Adrenal gland (tissue), 12 donors: ENCODE measurements around the gene COL18A1. TPM values are rescaled to one million over a fixed set of nuclear protein-coding genes. Genes with fewer than 3 reads are reported as not detected.

Source experiments
- DNase-seq, 7 donors: peaks; one replicate each; pipeline ENCODE4 v3.0.0-alpha.2; 2019 to 2020
- H3K27ac ChIP-seq, 5 donors: fragments of 200-600 bp; sonication (generic) in 4 of 5; 1 replicate in 3 of 5; 2 replicates in 2 of 5; pipeline versions ENCODE4 v1.5.1 to v1.8.0; 2016 to 2020; ENCODE audit warnings: mild to moderate bottlenecking in 1 of 5
- H3K27me3 ChIP-seq: fragments of 200-600 bp; 2 replicates; pipeline ENCODE4 v1.8.0; 2021
- H3K36me3 ChIP-seq, 2 donors: fragments of 200-600 bp; replicated peaks in 1 of 2; 1 replicate in 1 of 2; 2 replicates in 1 of 2; pipeline versions ENCODE4 v1.5.1 to v1.8.0; 2018 to 2022
- H3K4me1 ChIP-seq, 2 donors: fragments of 200-600 bp; replicated peaks in 1 of 2; 1 replicate in 1 of 2; 2 replicates in 1 of 2; pipeline versions ENCODE4 v1.5.1 to v1.8.0; 2018 to 2021
- H3K4me3 ChIP-seq, 4 donors: fragments of 200-600 bp; sonication (generic) in 3 of 4; one replicate each; pipeline ENCODE4 v1.5.1; 2016 to 2018
- H3K9me3 ChIP-seq, 3 donors: fragments of 200-600 bp; sonication (generic) in 1 of 3; replicated peaks in 1 of 3; 1 replicate in 2 of 3; 2 replicates in 1 of 3; pipeline versions ENCODE4 v1.5.1 to v1.8.0; 2016 to 2021
- CTCF ChIP-seq, 6 experiments: fragments of 450-650 bp in 4 of 6; fragments of 200-600 bp in 2 of 6; sonication (generic) in 1 of 6; IDR thresholded peaks; 1 replicate in 5 of 6; 2 replicates in 1 of 6; pipeline versions ENCODE4 v1.5.1 to v1.8.0; 2016 to 2021; ENCODE audit warnings: antibody characterized with exemption in 6 of 6, mild to moderate bottlenecking in 2 of 6, moderate library complexity in 1 of 6
- POLR2A ChIP-seq, 2 donors: fragments of 450-650 bp; IDR thresholded peaks; one replicate each; pipeline ENCODE4 v1.6.1; 2017; ENCODE audit warnings: antibody characterized with exemption in 2 of 2, mild to moderate bottlenecking in 2 of 2, moderate library complexity in 1 of 2
- WGBS, 4 donors: extraction: QIAGEN DNeasy Blood & Tissue Kit in 2 of 4; methylation state at CpG; one replicate each; pipeline versions ENCODE4 v1.1.5 to v1.1.7; 2013 to 2017; 5-methylcytosine and 5-hydroxymethylcytosine counted together
- intact Hi-C, 2 donors: fragments of 100-400 bp; cut with DNase I; formaldehyde crosslinking; loops; one replicate each; pipeline versions ENCODE4 v1.14.1 to v1.15.0; 2022 to 2023
- polyA plus RNA-seq, 3 donors: library from polyadenylated mRNA; stranded (reverse); fragments of 200-250 nt in 2 of 3; fragments of 350-450 nt in 1 of 3; fragmentation: Illumina TruSeq in 1 of 3; extraction: RNeasy Lipid Tissue Mini Kit (QIAGEN cat#74804) in 1 of 3; gene quantifications; one replicate each; pipeline ENCODE4 v1.2.3, GENCODE V29; 2013 to 2014
- total RNA-seq, 9 donors: library from RNA; depleted of rRNA in 4 of 9; stranded (reverse); fragments of >200 nt in 4 of 9; fragments of 120-200 nt in 1 of 9; fragmentation: NEBNext Ultra II Directional in 1 of 9; extraction: Animal tissue kit (Norgen Biotek cat#: 25700) in 1 of 9; gene quantifications; one replicate each; pipeline versions ENCODE4 v1.1.0 to v1.2.4, GENCODE V29; 2013 to 2023
- donor health status: healthy with polysubstance abuse.
- donor health status: Bipolar disorder and iron deficiency.
- donor health status: DM: yes; HTN: yes; CAD: no.
- donor health status: DM: no; HTN: no; CAD: no.
- donor health status: DM: no; HTN: no; CAD: no.
- donor health status: DM: yes; HTN: yes; CAD: no.

COL18A1 gene
- total and polyA plus RNA-seq, 12 donors, result 10.9 to 244 (median 141) TPM

DNA sequence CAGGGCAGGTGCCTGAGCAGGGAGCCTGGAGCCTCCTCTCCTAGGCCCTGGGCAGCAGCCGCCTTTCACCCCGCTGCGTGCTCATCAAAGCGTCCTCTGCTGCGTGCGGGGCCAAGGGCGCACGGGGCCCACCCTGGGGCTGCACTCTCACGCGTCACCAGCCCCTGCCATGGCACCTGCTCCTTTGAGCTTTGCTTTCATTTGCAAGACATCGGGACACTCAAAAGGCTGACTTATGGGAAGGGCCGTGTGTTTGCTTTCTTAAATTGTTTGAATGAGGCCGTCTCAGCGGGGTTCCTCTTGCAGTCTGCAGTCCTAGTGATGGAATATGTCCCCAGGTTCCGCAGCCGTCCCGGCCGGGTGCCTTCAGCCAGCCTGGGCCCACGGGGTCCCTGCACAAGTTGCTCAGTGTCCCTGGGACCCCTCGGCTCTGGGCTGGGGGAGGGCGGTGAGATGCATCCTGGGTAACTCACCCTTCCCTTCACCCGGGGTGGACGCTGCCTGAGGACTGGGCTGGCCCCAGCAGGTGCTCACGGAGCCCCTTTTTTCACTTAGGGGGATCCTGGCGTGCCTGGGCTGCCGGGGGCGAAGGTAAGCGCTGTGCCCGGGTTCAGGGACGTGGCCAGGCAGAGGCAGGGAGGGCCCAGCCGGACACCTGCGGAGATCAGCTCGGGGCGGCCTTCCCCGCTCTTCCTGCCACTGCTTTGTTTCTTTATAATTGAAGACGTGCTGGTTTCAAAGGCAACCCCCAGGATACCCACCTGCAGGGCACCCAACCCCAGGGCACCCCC is 84.2 kb downstream of the COL18A1 start:
- DNase-seq, result no peak
- no peaks in the 10 kb centered on the region for H3K4me1 ChIP-seq
- TF ChIP-seq CTCF (IDR thresholded peaks at IDR 0.05) (no peak), POLR2A (IDR thresholded peaks at IDR 0.05) (no peak)
- no peak overlapping the region for H3K4me3 ChIP-seq
- no peaks in the 10 kb centered on the region for H3K27me3 ChIP-seq
- intact Hi-C loops, result no loop called here
- peaks cover 0 to 14% of the 10 kb centered on the region in 2 donors for H3K36me3 ChIP-seq
- WGBS, 4 donors, result 89 to 96% (median 90%) methylated on average over 22 to 36 of the region's 36 CpGs
- no peaks in the 10 kb centered on the region for H3K9me3 ChIP-seq
- no peak overlapping the region for H3K27ac ChIP-seq

DNA sequence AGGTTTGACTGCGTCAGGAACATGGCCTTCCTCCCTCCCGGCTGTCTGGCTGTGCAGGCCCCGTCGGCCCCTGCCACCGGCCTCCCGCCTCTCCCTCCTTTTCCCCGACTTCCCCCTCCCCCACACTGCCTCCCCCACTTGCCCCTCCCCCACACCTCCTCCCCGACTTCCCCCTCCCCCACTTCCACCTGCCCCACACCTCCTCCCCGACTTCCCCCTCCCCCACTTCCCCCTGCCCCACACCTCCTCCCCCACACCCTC is 84.7 kb downstream of the COL18A1 start:
- no peak overlapping the region for H3K27ac ChIP-seq
- DNase-seq, result no peak
- TF ChIP-seq CTCF (IDR thresholded peaks at IDR 0.05) (no peak), POLR2A (IDR thresholded peaks at IDR 0.05) (no peak)
- H3K36me3 ChIP-seq, result peaks cover 0 to 14% of the 10 kb centered on the region in 2 donors
- H3K4me1 ChIP-seq, result no peaks in the 10 kb centered on the region
- H3K4me3 ChIP-seq, result no peak overlapping the region
- WGBS, 4 donors, result 56 to 78% (median 57%) methylated on average over 7 to 9 of the region's 9 CpGs
- intact Hi-C loops, result no loop called here
- H3K27me3 ChIP-seq, result no peaks in the 10 kb centered on the region
- no peaks in the 10 kb centered on the region for H3K9me3 ChIP-seq

DNA sequence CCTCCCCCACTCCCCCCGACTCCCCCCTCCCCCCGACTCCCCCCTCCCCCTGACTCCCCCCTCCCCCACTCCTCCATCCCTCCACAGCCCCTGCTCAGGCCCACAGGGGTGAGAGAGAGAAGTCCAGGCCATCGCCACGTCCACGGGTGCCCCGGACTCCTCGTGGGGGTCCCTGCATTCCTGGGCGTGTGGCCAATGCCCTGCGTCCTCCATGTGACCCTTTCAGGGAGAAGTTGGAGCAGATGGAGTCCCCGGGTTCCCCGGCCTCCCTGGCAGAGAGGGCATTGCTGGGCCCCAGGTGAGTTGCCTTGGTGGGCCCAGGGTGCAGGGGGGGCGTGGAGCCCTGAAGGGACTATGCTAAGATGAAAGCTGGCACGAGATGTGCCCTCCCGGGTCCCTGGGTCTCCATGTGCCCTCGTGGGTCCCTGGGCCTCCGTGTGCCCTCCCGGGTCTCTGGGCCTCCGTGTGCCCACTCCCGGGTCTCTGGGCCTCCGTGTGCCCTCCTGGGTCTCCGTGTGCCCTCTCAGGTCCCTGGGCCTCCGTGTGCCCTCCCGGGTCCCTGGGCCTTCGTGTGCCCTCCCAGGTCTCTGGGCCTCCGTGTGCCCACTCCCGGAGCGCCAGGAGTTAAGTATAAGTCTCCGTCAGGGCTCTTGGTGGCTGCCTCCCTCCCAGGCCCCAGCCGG is 85.2 kb downstream of the COL18A1 start:
- intact Hi-C loops, result no loop called here
- 81 to 100% (median 91%) methylated on average over 1 to 27 of the region's 29 CpGs for WGBS, 4 donors

GRCh38 chr21:45491056-45491455 is 86.1 kb downstream of the COL18A1 start:
- no peak for DNase-seq
- no peaks in the 10 kb centered on the region for H3K4me1 ChIP-seq
- TF ChIP-seq POLR2A (IDR thresholded peaks at IDR 0.05) (no peak), CTCF (IDR thresholded peaks at IDR 0.05) (no peak)
- 70 to 94% (median 86%) methylated on average over 4 to 20 of the region's 20 CpGs for WGBS, 4 donors
- no peak overlapping the region for H3K4me3 ChIP-seq
- H3K9me3 ChIP-seq, result no peaks in the 10 kb centered on the region
- peaks cover 0 to 26% of the 10 kb centered on the region in 2 donors for H3K36me3 ChIP-seq
- H3K27ac ChIP-seq, result no peak overlapping the region
- H3K27me3 ChIP-seq, result no peaks in the 10 kb centered on the region
- intact Hi-C loops, result no loop called here

More for the DNA sequence above, 85.2 kb downstream of the COL18A1 start:
- Histone ChIP-seq H3K4me3 (no peak overlapping the region), H3K4me1 (no peaks in the 10 kb centered on the region), H3K9me3 (no peaks in the 10 kb centered on the region), H3K36me3 (peaks cover 0 to 20% of the 10 kb centered on the region in 2 donors), H3K27me3 (no peaks in the 10 kb centered on the region), H3K27ac (no peak overlapping the region)
- DNase-seq, result no peak
- TF ChIP-seq CTCF (IDR thresholded peaks at IDR 0.05), result no peak
- no peak for TF ChIP-seq POLR2A (IDR thresholded peaks at IDR 0.05)
